Stimulated activated CD4-positive, alpha-beta T cell treated with anti-CD3 and anti-CD28 coated beads, Interleukin-1b, Interleukin-23, amount 100 ng/mL, for 1 hour (primary cell): ENCODE measurements around the gene HPCAL4.

ENCODE experiments used
- DNase-seq, 2 donors: peaks; one replicate each; pipeline ENCODE4 v3.0.0-alpha.2; 2020; ENCODE audit warnings: low read depth in 2 of 2

The HPCAL4 gene

GRCh38 chr1:39691383-39692151, at the start of gene HPCAL4:
Gene HPCAL4, minus strand, starts transcription at chr1:39691433. Its CDS starts 6,830 bp downstream, at chr1:39684603.
- peak; percentile 72 to 81 for DNase-seq

- DNase-seq: peak; percentile 89 to 96
Measured at GRCh38 chr1:39738622-39739366, 47.6 kb upstream of the HPCAL4 start, which contains the start of gene PPIE. Gene PPIE, plus strand, starts transcription at chr1:39738882. Its CDS starts 19 bp downstream, at chr1:39738901.

- DNase-seq: no peak
Measured at GRCh38 chr1:39737546-39738169, 46.4 kb upstream of the HPCAL4 start.

- DNase-seq: no peak
Measured at GRCh38 chr1:39735731-39736130, 44.5 kb upstream of the HPCAL4 start.

- no peak for DNase-seq
Measured at GRCh38 chr1:39733161-39733560, 41.9 kb upstream of the HPCAL4 start.

- DNase-seq: no peak
Measured at GRCh38 chr1:39732730-39733129, 41.5 kb upstream of the HPCAL4 start.

- DNase-seq: no peak
Measured at GRCh38 chr1:39729842-39730241, 38.6 kb upstream of the HPCAL4 start.

- no peak for DNase-seq
Measured at GRCh38 chr1:39729030-39729429, 37.8 kb upstream of the HPCAL4 start.

- no peak for DNase-seq
Measured at GRCh38 chr1:39727932-39728317, 36.7 kb upstream of the HPCAL4 start.

- no peak for DNase-seq
Measured at GRCh38 chr1:39727221-39727931, 36.1 kb upstream of the HPCAL4 start.

GRCh38 chr1:39726600-39726999, 35.4 kb upstream of the HPCAL4 start:
- DNase-seq: no peak

- no peak for DNase-seq
Measured at GRCh38 chr1:39722495-39722894, 31.3 kb upstream of the HPCAL4 start.

GRCh38 chr1:39721664-39722063, 30.4 kb upstream of the HPCAL4 start:
- DNase-seq: no peak

GRCh38 chr1:39720094-39720999, 29.1 kb upstream of the HPCAL4 start:
- no peak for DNase-seq

GRCh38 chr1:39717809-39718208, 26.6 kb upstream of the HPCAL4 start:
- no peak for DNase-seq

GRCh38 chr1:39713557-39713956, 22.3 kb upstream of the HPCAL4 start:
- DNase-seq: no peak

- no peak for DNase-seq
Measured at GRCh38 chr1:39711966-39712340, 20.7 kb upstream of the HPCAL4 start.

- DNase-seq: no peak
Measured at GRCh38 chr1:39711104-39711965, 20.1 kb upstream of the HPCAL4 start.

GRCh38 chr1:39707506-39707905, 16.3 kb upstream of the HPCAL4 start:
- no peak for DNase-seq

GRCh38 chr1:39704757-39705156, 13.5 kb upstream of the HPCAL4 start:
- no peak for DNase-seq
